Activated T-cell treated with anti-CD3 and anti-CD28 coated beads, Interleukin-2, amount 50 U/mL, for 4 hours (primary cell): ENCODE data around the gene KRR1. TPM values are rescaled to one million over a fixed set of nuclear protein-coding genes. Genes with fewer than 3 reads are reported as not detected.
A peak's percentile ranks its signal among the peaks of the same experiment; 100 is the strongest.
"Not testable (repeated sequence)": the region's sequence is repeated elsewhere in the genome, so short reads cannot be mapped to it uniquely, and the experiment has no call there.

ENCODE experiments used
- ATAC-seq, 2 donors: fragments of 200-7000 bp; cut with Tn5 transposase; one replicate each; pipeline ENCODE4 v1.10.0; 2021
- DNase-seq: peaks from one replicate; pipeline ENCODE4 v3.0.0-alpha.2; 2020
- H3K27me3 Mint-ChIP-seq: one replicate; pipeline ENCODE4 v1.8.0; 2021; ENCODE audit warnings: low read depth, mixed read lengths
- H3K36me3 Mint-ChIP-seq: one replicate; pipeline ENCODE4 v1.8.0; 2022; ENCODE audit warnings: mixed read lengths; ENCODE audit not compliant: insufficient read depth
- H3K4me1 Mint-ChIP-seq: one replicate; pipeline ENCODE4 v1.8.0; 2021; ENCODE audit warnings: low read depth, mixed read lengths
- H3K4me3 Mint-ChIP-seq: one replicate; pipeline ENCODE4 v1.8.0; 2021; ENCODE audit warnings: mild to moderate bottlenecking, moderate library complexity, mixed read lengths
- H3K9me3 Mint-ChIP-seq: one replicate; pipeline ENCODE4 v1.8.0; 2021; ENCODE audit warnings: mixed read lengths
- total RNA-seq, 3 donors: library from RNA; stranded (reverse); gene quantifications; one replicate each; pipeline ENCODE4 v1.2.1, GENCODE V29; 2021

Gene KRR1
- total RNA-seq, 3 donors from 2014 or later: 149 to 157 (median 152) TPM

- Mint-ChIP-seq H3K4me1 (peaks cover 13% of the 10 kb centered on the region), H3K27me3 (no peaks in the 10 kb centered on the region), H3K4me3 (no peak overlapping the region), H3K9me3 (no peaks in the 10 kb centered on the region), H3K36me3 (peaks cover 32% of the 10 kb centered on the region)
- DNase-seq (no peak), ATAC-seq (no peak)
Observed at GRCh38 chr12:75503459-75503858, 8.0 kb downstream of the KRR1 start.

GRCh38 chr12:75491169-75491568 is 20.2 kb downstream of the KRR1 start:
- Mint-ChIP-seq H3K4me3 (no peak overlapping the region), H3K27me3 (no peaks in the 10 kb centered on the region), H3K9me3 (no peaks in the 10 kb centered on the region), H3K36me3 (peaks cover 24% of the 10 kb centered on the region), H3K4me1 (peaks cover 39% of the 10 kb centered on the region)
- DNase-seq (no peak), ATAC-seq (no peak)

GRCh38 chr12:75489613-75490210 is 21.7 kb downstream of the KRR1 start:
- Mint-ChIP-seq H3K4me1 (peaks cover 48% of the 10 kb centered on the region), H3K4me3 (peak overlapping the region; percentile 1), H3K27me3 (no peaks in the 10 kb centered on the region), H3K9me3 (no peaks in the 10 kb centered on the region), H3K36me3 (peaks cover 20% of the 10 kb centered on the region)
- no peak for DNase-seq
- ATAC-seq: peak; percentile 95 to 97

GRCh38 chr12:75489187-75489586 is 22.2 kb downstream of the KRR1 start:
- Mint-ChIP-seq H3K4me1 (peaks cover 53% of the 10 kb centered on the region), H3K36me3 (peaks cover 22% of the 10 kb centered on the region), H3K9me3 (no peaks in the 10 kb centered on the region), H3K4me3 (peak overlapping the region; percentile 1), H3K27me3 (no peaks in the 10 kb centered on the region)
- peak; percentile 5 to 23 for ATAC-seq
- no peak for DNase-seq

- Mint-ChIP-seq H3K4me1 (peaks cover 55% of the 10 kb centered on the region), H3K4me3 (no peak overlapping the region), H3K36me3 (peaks cover 20% of the 10 kb centered on the region), H3K9me3 (no peaks in the 10 kb centered on the region), H3K27me3 (no peaks in the 10 kb centered on the region)
- DNase-seq (no peak), ATAC-seq (no peak)
Observed at GRCh38 chr12:75488553-75488952, 22.9 kb downstream of the KRR1 start.

GRCh38 chr12:75487308-75487707 is 24.1 kb downstream of the KRR1 start:
- Mint-ChIP-seq H3K4me3 (peak overlapping the region; percentile 19), H3K36me3 (peaks cover 23% of the 10 kb centered on the region), H3K4me1 (peaks cover 61% of the 10 kb centered on the region), H3K27me3 (no peaks in the 10 kb centered on the region), H3K9me3 (no peaks in the 10 kb centered on the region)
- ATAC-seq: no peak
- no peak for DNase-seq

GRCh38 chr12:75484450-75484849 is 27.0 kb downstream of the KRR1 start:
- Mint-ChIP-seq H3K4me1 (peaks cover 83% of the 10 kb centered on the region), H3K4me3 (peak overlapping the region; percentile 35), H3K36me3 (peaks cover 18% of the 10 kb centered on the region)
- H3K27me3 Mint-ChIP-seq, H3K9me3 Mint-ChIP-seq, DNase-seq, ATAC-seq: not testable (repeated sequence)

GRCh38 chr12:75483431-75483830 is 28.0 kb downstream of the KRR1 start:
- Mint-ChIP-seq H3K27me3 (no peaks in the 10 kb centered on the region), H3K4me3 (peak overlapping the region; percentile 84), H3K36me3 (peaks cover 15% of the 10 kb centered on the region), H3K9me3 (no peaks in the 10 kb centered on the region), H3K4me1 (peaks cover 85% of the 10 kb centered on the region)
- DNase-seq (no peak), ATAC-seq (no peak)

GRCh38 chr12:75482646-75483045 is 28.8 kb downstream of the KRR1 start:
- Mint-ChIP-seq H3K4me3 (peak overlapping the region; percentile 84), H3K27me3 (no peaks in the 10 kb centered on the region), H3K36me3 (peaks cover 15% of the 10 kb centered on the region), H3K4me1 (peaks cover 91% of the 10 kb centered on the region), H3K9me3 (no peaks in the 10 kb centered on the region)
- ATAC-seq (no peak), DNase-seq (no peak)

- Mint-ChIP-seq H3K4me1 (peaks cover 93% of the 10 kb centered on the region), H3K4me3 (peak overlapping the region; percentile 84), H3K27me3 (no peaks in the 10 kb centered on the region), H3K36me3 (peaks cover 10% of the 10 kb centered on the region), H3K9me3 (no peaks in the 10 kb centered on the region)
- ATAC-seq (no peak), DNase-seq (no peak)
Observed at GRCh38 chr12:75481774-75482173, 29.6 kb downstream of the KRR1 start.

GRCh38 chr12:75481013-75481705 is 30.2 kb downstream of the KRR1 start:
- peaks cover 92% of the 10 kb centered on the region for H3K4me1 Mint-ChIP-seq
- H3K36me3 Mint-ChIP-seq: peaks cover 8% of the 10 kb centered on the region
- DNase-seq: no peak
- peak; percentile 7 to 12 for ATAC-seq
- peak overlapping the region; percentile 84 for H3K4me3 Mint-ChIP-seq
- H3K9me3 Mint-ChIP-seq: no peaks in the 10 kb centered on the region
- no peaks in the 10 kb centered on the region for H3K27me3 Mint-ChIP-seq

GRCh38 chr12:75480469-75480949 is 30.9 kb downstream of the KRR1 start, which contains the start of gene GLIPR1:
TSS of gene GLIPR1 (plus strand) at chr12:75480755. CDS start at chr12:75480881, 126 bp downstream.
- peaks cover 91% of the 10 kb centered on the region for H3K4me1 Mint-ChIP-seq
- DNase-seq (peak; percentile 59), ATAC-seq (peak; percentile 85 to 86)
- H3K4me3 Mint-ChIP-seq: peak within 1 kb of the TSS; percentile 84
- H3K36me3 Mint-ChIP-seq: peaks cover 8% of the 10 kb centered on the region
- H3K9me3 Mint-ChIP-seq: no peaks in the 10 kb centered on the region
- no peaks in the 10 kb centered on the region for H3K27me3 Mint-ChIP-seq

- Mint-ChIP-seq H3K4me3 (peak overlapping the region; percentile 84), H3K9me3 (no peaks in the 10 kb centered on the region), H3K27me3 (no peaks in the 10 kb centered on the region), H3K36me3 (peaks cover 8% of the 10 kb centered on the region), H3K4me1 (peaks cover 88% of the 10 kb centered on the region)
- peak; percentile 9 to 26 for ATAC-seq
- no peak for DNase-seq
Observed at GRCh38 chr12:75479963-75480461, 31.4 kb downstream of the KRR1 start.

GRCh38 chr12:75478116-75478794 is 33.2 kb downstream of the KRR1 start:
- DNase-seq (no peak), ATAC-seq (peak; percentile 49 to 54)
- no peaks in the 10 kb centered on the region for H3K27me3 Mint-ChIP-seq
- H3K4me1 Mint-ChIP-seq: peaks cover 70% of the 10 kb centered on the region
- H3K36me3 Mint-ChIP-seq: peaks cover 2% of the 10 kb centered on the region
- no peaks in the 10 kb centered on the region for H3K9me3 Mint-ChIP-seq
- H3K4me3 Mint-ChIP-seq: peak overlapping the region; percentile 16
